GM19438 (cell line): Measurements from ENCODE around the gene MEIOSIN.
"Not testable (repeated sequence)": the region's sequence is repeated elsewhere in the genome, so short reads cannot be mapped to it uniquely, and the experiment has no call there.

Experiments used
- ATAC-seq: cut with Tn5 transposase; IDR thresholded peaks from one replicate; pipeline ENCODE4 v1.9.1; 2021; ENCODE audit warnings: low read depth; ENCODE audit not compliant: unreplicated experiment

Gene MEIOSIN

GRCh38 chr19:45793876-45794275 is 60.6 kb downstream of the MEIOSIN start:
- ATAC-seq: no peak

DNA sequence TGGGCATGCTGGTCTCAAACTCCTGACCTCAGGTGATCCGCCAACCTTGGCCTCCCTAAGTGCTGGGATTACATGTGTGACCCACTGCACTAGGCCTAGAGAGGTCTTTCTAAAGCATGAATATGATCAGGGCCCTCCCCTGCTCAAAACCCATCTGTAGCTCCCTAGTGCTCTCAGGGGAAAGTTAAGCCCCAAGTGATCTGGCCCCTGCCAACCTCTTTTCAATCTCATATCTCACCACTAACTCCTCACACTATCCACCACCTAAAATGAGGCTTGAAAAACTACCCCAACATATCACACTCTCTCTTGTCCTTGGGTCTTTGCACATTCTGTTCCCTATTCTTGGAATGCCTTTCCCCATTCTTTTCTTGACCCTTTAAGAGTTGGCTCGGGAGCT is 61.4 kb downstream of the MEIOSIN start:
- ATAC-seq: no peak

DNA sequence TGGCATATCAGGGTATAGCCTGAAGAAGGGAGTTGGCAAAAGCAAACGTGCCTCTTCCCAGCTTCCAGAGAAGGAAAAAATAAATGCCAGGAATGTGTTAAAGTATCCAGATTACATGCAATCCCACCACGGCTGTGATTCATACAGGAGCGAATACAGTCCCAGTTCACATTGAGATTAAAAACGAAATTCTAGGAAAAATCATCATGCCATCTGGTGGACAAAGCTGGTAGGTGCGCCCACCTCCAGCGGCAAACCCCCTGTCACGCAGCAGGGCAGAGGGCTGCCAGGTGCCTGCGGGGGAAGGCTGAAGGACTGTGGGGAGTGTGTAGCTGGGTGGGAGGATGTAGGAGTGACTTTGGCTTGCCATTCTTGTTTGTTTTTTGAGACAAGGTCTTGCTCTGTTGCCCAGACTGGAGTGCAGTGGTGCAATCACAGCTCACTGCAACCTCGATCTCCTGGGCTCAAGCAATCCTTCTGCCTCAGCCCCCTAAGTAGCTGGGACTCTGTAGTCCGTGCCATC is 65.8 kb downstream of the MEIOSIN start:
- ATAC-seq: no peak

DNA sequence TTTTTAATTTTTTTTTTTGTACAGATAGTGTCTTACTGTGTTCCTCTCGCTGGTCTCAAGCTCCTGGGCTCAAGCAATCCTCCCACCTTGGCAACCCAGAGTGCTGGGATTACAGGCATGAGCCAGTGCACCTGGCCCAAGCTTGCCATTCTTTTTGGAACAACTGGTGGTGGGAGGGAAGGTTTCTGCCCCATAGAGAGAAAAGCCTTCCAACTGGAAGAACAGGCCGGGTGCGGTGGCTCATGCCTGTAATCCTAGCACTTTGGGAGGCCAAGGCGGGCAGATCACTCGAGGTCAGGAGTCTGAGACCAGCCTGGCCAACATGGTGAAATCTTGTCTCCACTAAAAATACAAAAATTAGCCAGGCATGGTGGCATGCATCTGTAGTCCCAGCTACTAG is 66.3 kb downstream of the MEIOSIN start:
- ATAC-seq: not testable (repeated sequence)

- ATAC-seq: no peak
These were observed 66.9 kb downstream of the MEIOSIN start for GRCh38 chr19:45800070-45800553.

DNA sequence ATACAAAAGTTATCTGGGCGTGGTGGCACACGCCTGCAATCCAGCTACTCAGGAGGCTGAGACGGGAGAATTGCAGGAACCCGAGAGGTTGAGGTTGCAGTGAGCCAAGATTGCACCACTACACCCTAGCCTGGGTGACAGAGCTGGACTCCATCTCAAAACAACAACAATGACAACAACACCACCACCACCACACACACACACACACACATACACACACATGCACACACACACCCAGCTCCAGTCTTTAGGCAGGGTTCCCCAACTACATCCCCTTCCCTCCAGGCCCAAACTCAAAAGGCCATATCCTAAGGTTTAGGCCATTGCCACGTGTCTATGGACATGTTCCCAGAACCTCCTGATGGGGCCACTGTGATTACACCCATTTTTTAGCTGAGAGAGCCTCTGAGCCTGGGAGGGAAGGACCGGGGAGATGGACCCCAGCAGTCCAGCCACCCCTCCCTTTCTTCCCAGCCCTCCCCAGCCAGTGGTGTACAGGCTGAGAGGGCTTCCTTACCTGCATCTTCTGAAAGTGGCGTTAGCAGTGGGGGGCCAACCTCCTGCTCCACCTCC is 68.5 kb downstream of the MEIOSIN start:
- ATAC-seq: no peak

DNA sequence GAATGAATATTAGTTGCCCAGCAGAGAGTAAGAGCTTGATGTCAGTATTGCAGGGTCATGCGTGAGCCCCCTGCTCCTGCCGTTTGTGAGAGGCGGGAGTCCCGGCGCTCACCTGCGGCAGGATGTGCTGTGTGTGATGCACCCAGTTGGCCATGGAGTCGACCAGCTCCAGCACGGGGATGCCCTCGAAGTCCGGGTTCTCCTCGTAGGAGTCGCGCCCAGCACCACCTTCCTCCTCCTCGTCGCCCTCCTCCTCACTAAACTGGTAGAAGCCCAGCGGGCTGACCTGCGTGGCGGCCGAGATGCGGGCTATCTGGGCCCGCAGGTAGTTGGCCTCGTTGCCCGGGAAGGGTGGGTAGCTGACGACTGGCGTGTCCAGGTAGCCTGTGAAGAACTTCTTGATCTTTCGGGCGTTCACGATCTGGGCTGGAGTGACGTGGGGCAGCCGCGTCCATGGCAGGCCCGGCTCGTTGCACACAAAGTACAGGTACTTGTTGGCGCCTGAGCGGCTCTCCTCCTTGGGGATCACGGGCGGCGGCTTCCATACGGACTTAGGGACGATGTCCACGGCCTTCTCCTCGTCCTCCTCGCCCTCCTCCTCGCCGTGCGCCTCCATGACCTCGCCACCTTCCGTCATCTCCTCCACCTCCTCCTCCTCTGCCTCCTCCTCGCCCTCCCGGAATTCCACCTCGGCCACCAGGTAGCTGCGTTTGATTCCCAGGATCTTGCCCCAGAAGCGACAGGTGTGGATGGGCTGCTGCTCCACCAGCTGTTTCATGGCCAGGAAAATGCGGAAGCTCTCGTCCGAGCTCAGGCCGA is 71.1 kb downstream of the MEIOSIN start:
- ATAC-seq: no peak

DNA sequence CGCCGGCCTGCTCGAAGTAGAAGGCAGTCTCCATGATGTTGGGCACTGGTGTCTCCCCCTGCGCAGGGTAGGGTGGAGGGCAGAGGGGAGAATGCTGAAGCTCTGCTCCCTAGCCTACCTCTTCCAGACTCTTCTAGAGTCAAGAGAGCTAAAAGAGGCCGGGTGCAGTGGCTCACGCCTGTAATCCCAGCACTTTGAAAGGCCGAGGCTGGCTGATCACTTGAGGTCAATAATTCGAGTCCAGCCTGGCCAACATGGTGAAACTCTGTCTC is 71.7 kb downstream of the MEIOSIN start:
- ATAC-seq: no peak

DNA sequence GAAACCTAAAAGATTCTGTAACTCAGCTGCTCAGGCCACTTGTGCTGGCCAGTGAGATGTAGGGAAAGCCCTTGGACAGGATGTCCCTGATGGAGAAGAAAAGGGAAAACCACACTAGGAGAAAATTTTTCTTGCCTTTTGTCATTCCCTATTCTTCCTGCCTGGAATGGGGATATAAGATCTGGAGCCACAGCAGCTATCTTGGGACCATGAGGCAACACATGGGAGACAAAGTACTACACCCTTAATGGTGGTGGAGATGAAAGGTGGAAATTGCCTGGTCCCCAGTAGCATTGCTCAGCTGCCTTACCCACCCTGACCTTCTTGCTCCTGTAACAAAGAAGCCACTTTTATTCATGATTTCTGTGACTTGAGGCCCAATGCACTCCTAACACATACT is 72.5 kb downstream of the MEIOSIN start:
- no peak for ATAC-seq

GRCh38 chr19:45809643-45810159 is 76.5 kb downstream of the MEIOSIN start:
- no peak for ATAC-seq

- no peak for ATAC-seq
These were observed 79.1 kb downstream of the MEIOSIN start for GRCh38 chr19:45812297-45812696.
